ENCODE data around the gene CLIC5.

Gene CLIC5

GRCh38 chr6:45921691-45922281 is 93.9 kb downstream of the CLIC5 start:
- H3K79me2 ChIP-seq (ENCODE audit: control insufficient read depth, insufficient read depth, low read length, poor library complexity): no peaks in the 10 kb centered on the region
- H3K4me3 ChIP-seq (ENCODE audit: low read depth, low read length): no peak overlapping the region
- H4K12ac ChIP-seq (ENCODE audit: low read depth, low read length): no peak overlapping the region
- no peaks in the 10 kb centered on the region for H3K27me3 ChIP-seq (ENCODE audit: insufficient read depth, low read length)
- no peaks in the 10 kb centered on the region for H3K9me3 ChIP-seq (ENCODE audit: insufficient read depth, low read depth, low read length)
- no peak overlapping the region for H3K23ac ChIP-seq (ENCODE audit: low read length)
- no peak overlapping the region for H3K4ac ChIP-seq (ENCODE audit: low read depth, low read length)
- H3K79me1 ChIP-seq (ENCODE audit: low read length): no peaks in the 10 kb centered on the region
- peaks cover 0 to 2% of the 10 kb centered on the region in 2 experiments for H3K4me1 ChIP-seq (ENCODE audit: control insufficient read depth in 1 of 2, insufficient read depth in 2 of 2, low read length in 2 of 2)
- no peak for DNase-seq
- no peak overlapping the region for H2BK12ac ChIP-seq (ENCODE audit: low read length)
- H3K4me2 ChIP-seq (ENCODE audit: low read length): no peak overlapping the region
- H2AK5ac ChIP-seq (ENCODE audit: low read length): no peak overlapping the region
- H3K14ac ChIP-seq (ENCODE audit: low read length): no peak overlapping the region
- no peak overlapping the region for H4K91ac ChIP-seq (ENCODE audit: low read depth, low read length)
- no peak overlapping the region for H2BK5ac ChIP-seq (ENCODE audit: low read depth, low read length, poor library complexity)
- H3K27ac ChIP-seq (ENCODE audit: low read depth, low read length): no peak overlapping the region
- H3K36me3 ChIP-seq (ENCODE audit: control insufficient read depth in 1 of 2, insufficient read depth in 2 of 2, low read length in 2 of 2): no peaks in the 10 kb centered on the region
- no CpG with 5 or more reads among the region's 6 CpGs for WGBS (ENCODE audit: extremely low coverage, insufficient coverage, insufficient read length)
- H4K8ac ChIP-seq (ENCODE audit: low read depth, low read length): no peak overlapping the region
- H3K18ac ChIP-seq (ENCODE audit: low read length): no peak overlapping the region
- H2AFZ ChIP-seq (ENCODE audit: insufficient read depth, low read length, poor library complexity): no peak overlapping the region
- no peak overlapping the region for H3K9ac ChIP-seq (ENCODE audit: low read length)
- H2BK120ac ChIP-seq (ENCODE audit: insufficient read depth, low read length, poor library complexity): no peak overlapping the region

- no peak overlapping the region for H4K8ac ChIP-seq (ENCODE audit: low read depth, low read length)
- no peak overlapping the region for H3K9ac ChIP-seq (ENCODE audit: low read length)
- no peak overlapping the region for H3K18ac ChIP-seq (ENCODE audit: low read length)
- H3K27ac ChIP-seq (ENCODE audit: low read depth, low read length): no peak overlapping the region
- H4K12ac ChIP-seq (ENCODE audit: low read depth, low read length): no peak overlapping the region
- H3K27me3 ChIP-seq (ENCODE audit: insufficient read depth, low read length): no peaks in the 10 kb centered on the region
- H2AFZ ChIP-seq (ENCODE audit: insufficient read depth, low read length, poor library complexity): no peak overlapping the region
- H2BK5ac ChIP-seq (ENCODE audit: low read depth, low read length, poor library complexity): no peak overlapping the region
- WGBS (ENCODE audit: extremely low coverage, insufficient coverage, insufficient read length): no CpG with 5 or more reads among the region's 5 CpGs
- H3K23ac ChIP-seq (ENCODE audit: low read length): no peak overlapping the region
- H3K36me3 ChIP-seq (ENCODE audit: control insufficient read depth in 1 of 2, insufficient read depth in 2 of 2, low read length in 2 of 2): no peaks in the 10 kb centered on the region
- H2BK120ac ChIP-seq (ENCODE audit: insufficient read depth, low read length, poor library complexity): no peak overlapping the region
- H3K4me2 ChIP-seq (ENCODE audit: low read length): no peak overlapping the region
- no peaks in the 10 kb centered on the region for H3K79me2 ChIP-seq (ENCODE audit: control insufficient read depth, insufficient read depth, low read length, poor library complexity)
- H3K4me1 ChIP-seq (ENCODE audit: control insufficient read depth in 1 of 2, insufficient read depth in 2 of 2, low read length in 2 of 2): peaks cover 0 to 2% of the 10 kb centered on the region in 2 experiments
- H3K4me3 ChIP-seq (ENCODE audit: low read depth, low read length): no peak overlapping the region
- no peaks in the 10 kb centered on the region for H3K9me3 ChIP-seq (ENCODE audit: insufficient read depth, low read depth, low read length)
- no peak overlapping the region for H2BK12ac ChIP-seq (ENCODE audit: low read length)
- no peak overlapping the region for H3K14ac ChIP-seq (ENCODE audit: low read length)
- H2AK5ac ChIP-seq (ENCODE audit: low read length): no peak overlapping the region
- H4K91ac ChIP-seq (ENCODE audit: low read depth, low read length): no peak overlapping the region
- DNase-seq: no peak
- H3K4ac ChIP-seq (ENCODE audit: low read depth, low read length): no peak overlapping the region
- no peaks in the 10 kb centered on the region for H3K79me1 ChIP-seq (ENCODE audit: low read length)
These were observed 94.7 kb downstream of the CLIC5 start for GRCh38 chr6:45920819-45921511.

DNA sequence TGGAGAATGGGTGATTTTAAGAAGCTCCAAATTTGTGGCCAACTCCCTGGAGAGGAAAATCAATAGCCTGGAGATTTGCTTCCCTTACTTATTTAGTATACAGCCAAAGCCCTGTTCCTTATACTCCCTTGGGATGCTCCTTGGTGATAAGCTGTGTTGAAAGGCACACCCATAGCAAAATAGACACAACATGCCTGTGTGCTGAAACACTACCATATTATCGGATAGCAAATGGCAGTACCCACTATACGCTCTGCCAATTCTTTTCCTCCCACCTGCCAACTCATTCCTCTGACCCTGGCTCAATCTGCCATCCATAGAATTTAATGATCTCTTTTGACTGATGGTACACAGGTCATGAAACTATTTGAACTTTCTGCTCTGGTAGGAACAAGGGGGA is 98.2 kb downstream of the CLIC5 start:
- H2BK12ac ChIP-seq (ENCODE audit: low read length): no peak overlapping the region
- no peaks in the 10 kb centered on the region for H3K4me1 ChIP-seq (ENCODE audit: control insufficient read depth in 1 of 2, insufficient read depth in 2 of 2, low read length in 2 of 2)
- H3K14ac ChIP-seq (ENCODE audit: low read length): no peak overlapping the region
- H2BK120ac ChIP-seq (ENCODE audit: insufficient read depth, low read length, poor library complexity): no peak overlapping the region
- no peaks in the 10 kb centered on the region for H3K9me3 ChIP-seq (ENCODE audit: insufficient read depth, low read depth, low read length)
- H3K79me1 ChIP-seq (ENCODE audit: low read length): no peaks in the 10 kb centered on the region
- no peak overlapping the region for H3K4me2 ChIP-seq (ENCODE audit: low read length)
- H4K8ac ChIP-seq (ENCODE audit: low read depth, low read length): no peak overlapping the region
- H2BK5ac ChIP-seq (ENCODE audit: low read depth, low read length, poor library complexity): no peak overlapping the region
- no peak overlapping the region for H3K4me3 ChIP-seq (ENCODE audit: low read depth, low read length)
- no peak overlapping the region for H3K18ac ChIP-seq (ENCODE audit: low read length)
- WGBS (ENCODE audit: extremely low coverage, insufficient coverage, insufficient read length): no CpG with 5 or more reads among the region's 2 CpGs
- H3K27ac ChIP-seq (ENCODE audit: low read depth, low read length): no peak overlapping the region
- H2AK5ac ChIP-seq (ENCODE audit: low read length): no peak overlapping the region
- no peak overlapping the region for H3K9ac ChIP-seq (ENCODE audit: low read length)
- no peak overlapping the region for H2AFZ ChIP-seq (ENCODE audit: insufficient read depth, low read length, poor library complexity)
- no peak overlapping the region for H3K23ac ChIP-seq (ENCODE audit: low read length)
- no peaks in the 10 kb centered on the region for H3K79me2 ChIP-seq (ENCODE audit: control insufficient read depth, insufficient read depth, low read length, poor library complexity)
- H3K27me3 ChIP-seq (ENCODE audit: insufficient read depth, low read length): no peaks in the 10 kb centered on the region
- H4K12ac ChIP-seq (ENCODE audit: low read depth, low read length): no peak overlapping the region
- H4K91ac ChIP-seq (ENCODE audit: low read depth, low read length): no peak overlapping the region
- no peak for DNase-seq
- no peak overlapping the region for H3K4ac ChIP-seq (ENCODE audit: low read depth, low read length)
- H3K36me3 ChIP-seq (ENCODE audit: control insufficient read depth in 1 of 2, insufficient read depth in 2 of 2, low read length in 2 of 2): no peaks in the 10 kb centered on the region

GRCh38 chr6:45916692-45917091 is 99.0 kb downstream of the CLIC5 start:
- DNase-seq: no peak
- no peak overlapping the region for H4K8ac ChIP-seq (ENCODE audit: low read depth, low read length)
- H3K4me1 ChIP-seq (ENCODE audit: control insufficient read depth in 1 of 2, insufficient read depth in 2 of 2, low read length in 2 of 2): no peaks in the 10 kb centered on the region
- H3K27me3 ChIP-seq (ENCODE audit: insufficient read depth, low read length): no peaks in the 10 kb centered on the region
- H4K91ac ChIP-seq (ENCODE audit: low read depth, low read length): no peak overlapping the region
- no peak overlapping the region for H2AK5ac ChIP-seq (ENCODE audit: low read length)
- H3K18ac ChIP-seq (ENCODE audit: low read length): no peak overlapping the region
- no peak overlapping the region for H3K9ac ChIP-seq (ENCODE audit: low read length)
- H3K27ac ChIP-seq (ENCODE audit: low read depth, low read length): no peak overlapping the region
- no peak overlapping the region for H3K4me2 ChIP-seq (ENCODE audit: low read length)
- no peaks in the 10 kb centered on the region for H3K9me3 ChIP-seq (ENCODE audit: insufficient read depth, low read depth, low read length)
- H3K79me1 ChIP-seq (ENCODE audit: low read length): no peaks in the 10 kb centered on the region
- no peak overlapping the region for H2BK5ac ChIP-seq (ENCODE audit: low read depth, low read length, poor library complexity)
- H3K4ac ChIP-seq (ENCODE audit: low read depth, low read length): no peak overlapping the region
- no peak overlapping the region for H4K12ac ChIP-seq (ENCODE audit: low read depth, low read length)
- H2BK12ac ChIP-seq (ENCODE audit: low read length): no peak overlapping the region
- H3K4me3 ChIP-seq (ENCODE audit: low read depth, low read length): no peak overlapping the region
- no peaks in the 10 kb centered on the region for H3K36me3 ChIP-seq (ENCODE audit: control insufficient read depth in 1 of 2, insufficient read depth in 2 of 2, low read length in 2 of 2)
- no CpG with 5 or more reads among the region's 5 CpGs for WGBS (ENCODE audit: extremely low coverage, insufficient coverage, insufficient read length)
- H3K79me2 ChIP-seq (ENCODE audit: control insufficient read depth, insufficient read depth, low read length, poor library complexity): no peaks in the 10 kb centered on the region
- no peak overlapping the region for H2BK120ac ChIP-seq (ENCODE audit: insufficient read depth, low read length, poor library complexity)
- H2AFZ ChIP-seq (ENCODE audit: insufficient read depth, low read length, poor library complexity): no peak overlapping the region
- no peak overlapping the region for H3K14ac ChIP-seq (ENCODE audit: low read length)
- H3K23ac ChIP-seq (ENCODE audit: low read length): no peak overlapping the region
